Esophagus squamous epithelium (tissue), 5 donors: Measurements from ENCODE around the gene PDPN. TPM values are rescaled to one million over a fixed set of nuclear protein-coding genes. Genes with fewer than 3 reads are reported as not detected.
A peak's percentile ranks its signal among the peaks of the same experiment; 100 is the strongest.

Experiments used
- DNase-seq: peaks from one replicate; lab custom pipeline; 2025; lab: John Stamatoyannopoulos, UW
- H3K27ac ChIP-seq, 4 donors: fragments of 200-600 bp; sonication (generic); one replicate each; pipeline ENCODE4 v1.5.1; 2016 to 2019; ENCODE audit warnings: mild to moderate bottlenecking in 1 of 4
- H3K27me3 ChIP-seq, 4 donors: fragments of 200-600 bp; sonication (generic); 1 replicate in 3 of 4; 2 replicates in 1 of 4; pipeline versions ENCODE4 v1.5.1 to v1.6.0; 2017 to 2021; ENCODE audit warnings: antibody characterized with exemption in 1 of 4
- H3K36me3 ChIP-seq, 3 donors: fragments of 200-600 bp; sonication (generic); one replicate each; pipeline ENCODE4 v1.5.1; 2016 to 2019
- H3K4me1 ChIP-seq, 3 donors: fragments of 200-600 bp; sonication (generic); one replicate each; pipeline ENCODE4 v1.5.1; 2017 to 2019
- H3K4me3 ChIP-seq, 4 donors: fragments of 200-600 bp; sonication (generic); 1 replicate in 3 of 4; 2 replicates in 1 of 4; pipeline ENCODE4 v1.5.1; 2016 to 2019; ENCODE audit warnings: mild to moderate bottlenecking in 2 of 4, moderate library complexity in 1 of 4
- H3K9me3 ChIP-seq, 3 donors: fragments of 200-600 bp; sonication (generic); one replicate each; pipeline ENCODE4 v1.5.1; 2016 to 2019
- CTCF ChIP-seq, 6 experiments: fragments of 450-650 bp in 4 of 6; fragments of 200-600 bp in 2 of 6; sonication (generic) in 2 of 6; IDR thresholded peaks; one replicate each; pipeline ENCODE4 v1.5.1; 2016 to 2019; ENCODE audit warnings: antibody characterized with exemption in 6 of 6, mild to moderate bottlenecking in 4 of 6, moderate library complexity in 4 of 6
- POLR2A ChIP-seq, 4 donors: fragments of 450-650 bp; IDR thresholded peaks; one replicate each; pipeline ENCODE4 v1.6.1; 2017; ENCODE audit warnings: antibody characterized with exemption in 4 of 4, mild to moderate bottlenecking in 4 of 4, moderate library complexity in 3 of 4
- WGBS, 2 donors: methylation state at CpG; one replicate each; pipeline ENCODE4 v1.1.5; 2018; 5-methylcytosine and 5-hydroxymethylcytosine counted together
- intact Hi-C: fragments of 100-400 bp; cut with DNase I; formaldehyde crosslinking; loops from one replicate; pipeline ENCODE4 v1.15.0; 2022
- total RNA-seq, 4 donors: library from RNA; depleted of rRNA; stranded (reverse); fragments of >200 nt; gene quantifications; one replicate each; pipeline ENCODE4 v1.1.0, GENCODE V29; 2016
- donor health status: DM: yes; HTN: yes; CAD: no.

PDPN gene
- total RNA-seq, 4 donors from 2014 or later: 4.5 to 24.2 (median 17.6) TPM

- 22 to 26% methylated on average over 8 to 9 of the region's 9 CpGs for WGBS, 2 donors
- H3K4me1 ChIP-seq: peaks cover 7 to 71% (median 12%) of the 10 kb centered on the region in 3 donors
Measured at GRCh38 chr1:13587256-13588030, 3.8 kb downstream of the PDPN start.

GRCh38 chr1:13588946-13589796 lies 5.5 kb downstream of the PDPN start:
- peaks cover 0 to 44% (median 0%) of the 10 kb centered on the region in 4 donors for H3K27me3 ChIP-seq
- peaks cover 7 to 75% (median 8%) of the 10 kb centered on the region in 3 donors for H3K4me1 ChIP-seq
- H3K9me3 ChIP-seq: no peaks in the 10 kb centered on the region
- H3K27ac ChIP-seq: peak overlapping the region in 1 of 4 donors; percentile 17
- 48 to 69% methylated on average over 11 of the region's 11 CpGs for WGBS, 2 donors
- no peak overlapping the region for H3K4me3 ChIP-seq
- no peak for DNase-seq
- intact Hi-C loops: no loop called here
- H3K36me3 ChIP-seq: peaks cover 0 to 6% (median 0%) of the 10 kb centered on the region in 3 donors
- no peak for TF ChIP-seq POLR2A (IDR thresholded peaks at IDR 0.05)
- TF ChIP-seq CTCF (IDR thresholded peaks at IDR 0.05): no peak

More at GRCh38 chr1:13587256-13588030, 3.8 kb downstream of the PDPN start:
- Histone ChIP-seq H3K36me3 (peaks cover 0 to 6% (median 0%) of the 10 kb centered on the region in 3 donors), H3K27me3 (peaks cover 0 to 57% (median 0%) of the 10 kb centered on the region in 4 donors), H3K9me3 (no peaks in the 10 kb centered on the region), H3K4me3 (peak overlapping the region in 1 of 4 donors; percentile 9), H3K27ac (peak overlapping the region; percentile 89 to 92 (median 90))
- DNase-seq: no peak
- intact Hi-C loops: no loop called here
- TF ChIP-seq POLR2A (IDR thresholded peaks at IDR 0.05) (no peak), CTCF (IDR thresholded peaks at IDR 0.05) (no peak)

GRCh38 chr1:13590486-13590885 lies 6.9 kb downstream of the PDPN start:
- Histone ChIP-seq H3K4me3 (no peak overlapping the region), H3K4me1 (peaks cover 7 to 65% (median 10%) of the 10 kb centered on the region in 3 donors), H3K27me3 (peaks cover 0 to 31% (median 0%) of the 10 kb centered on the region in 4 donors), H3K27ac (no peak overlapping the region), H3K9me3 (no peaks in the 10 kb centered on the region), H3K36me3 (peaks cover 0 to 6% (median 0%) of the 10 kb centered on the region in 3 donors)
- WGBS, 2 donors: 67 to 77% methylated on average over 7 of the region's 7 CpGs
- no peak for DNase-seq
- intact Hi-C loops: no loop called here
- TF ChIP-seq CTCF (IDR thresholded peaks at IDR 0.05) (no peak), POLR2A (IDR thresholded peaks at IDR 0.05) (no peak)

- DNase-seq: no peak
- Histone ChIP-seq H3K4me1 (peaks cover 0 to 35% (median 4%) of the 10 kb centered on the region in 3 donors), H3K36me3 (peaks cover 0 to 6% (median 0%) of the 10 kb centered on the region in 3 donors), H3K4me3 (no peak overlapping the region), H3K9me3 (no peaks in the 10 kb centered on the region), H3K27me3 (peaks cover 0 to 17% (median 0%) of the 10 kb centered on the region in 4 donors), H3K27ac (peak overlapping the region; percentile 56 to 79 (median 68))
- no peak for TF ChIP-seq POLR2A (IDR thresholded peaks at IDR 0.05)
- TF ChIP-seq CTCF (IDR thresholded peaks at IDR 0.05): no peak
- intact Hi-C loops: no loop called here
- WGBS, 2 donors: 40 to 49% methylated on average over 7 to 9 of the region's 10 CpGs
Measured at GRCh38 chr1:13593511-13594131, 10.0 kb downstream of the PDPN start.
